Mesenchymal stem cell (in vitro differentiated cells and primary cell): ENCODE results near the gene CA10.

ENCODE experiments used
- DNase-seq: peaks from one replicate; pipeline ENCODE4 v3.0.0-alpha.2; 2013
- H2AFZ ChIP-seq: one replicate; pipeline ENCODE4 v1.6.1; 2013; ENCODE audit warnings: low read depth, mild to moderate bottlenecking, control low read depth, inconsistent platforms, low read length, moderate library complexity
- H2AK5ac ChIP-seq: 2 replicates; pipeline ENCODE4 v1.6.1; 2013; ENCODE audit warnings: low read length, moderate library complexity, mild to moderate bottlenecking, inconsistent platforms; ENCODE audit not compliant: severe bottlenecking
- H2BK120ac ChIP-seq: one replicate; pipeline ENCODE4 v1.6.1; 2013; ENCODE audit warnings: low read depth, mild to moderate bottlenecking, inconsistent platforms, low read length, moderate library complexity
- H2BK12ac ChIP-seq, 2 experiments: one replicate each; pipeline ENCODE4 v1.6.1; 2013; ENCODE audit warnings: inconsistent platforms in 2 of 2, low read length in 2 of 2, mild to moderate bottlenecking in 2 of 2, moderate library complexity in 2 of 2, control low read depth in 1 of 2
- H2BK15ac ChIP-seq: one replicate; pipeline ENCODE4 v1.6.1; 2013; ENCODE audit warnings: mild to moderate bottlenecking, low read depth, inconsistent platforms; ENCODE audit not compliant: poor library complexity, severe bottlenecking
- H2BK5ac ChIP-seq: 2 replicates; pipeline ENCODE4 v1.6.1; 2013; ENCODE audit warnings: low read depth, mild to moderate bottlenecking, low read length, control low read depth, inconsistent platforms; ENCODE audit not compliant: poor library complexity, severe bottlenecking
- H3K14ac ChIP-seq, 2 experiments: one replicate each; pipeline ENCODE4 v1.6.1; 2013; ENCODE audit warnings: inconsistent platforms in 2 of 2, low read length in 2 of 2, control low read depth in 1 of 2, mild to moderate bottlenecking in 1 of 2, moderate library complexity in 1 of 2
- H3K18ac ChIP-seq, 2 experiments: one replicate each; pipeline ENCODE4 v1.6.1; 2013; ENCODE audit warnings: inconsistent platforms in 2 of 2, low read length in 2 of 2, control low read depth in 1 of 2, low read depth in 1 of 2, mild to moderate bottlenecking in 1 of 2
- H3K23ac ChIP-seq, 2 experiments: one replicate each; pipeline ENCODE4 v1.6.1; 2013; ENCODE audit warnings: inconsistent platforms in 2 of 2, low read length in 2 of 2, mild to moderate bottlenecking in 2 of 2, moderate library complexity in 2 of 2, control low read depth in 1 of 2
- H3K27ac ChIP-seq: 2 replicates; pipeline ENCODE4 v1.5.1; 2013; ENCODE audit warnings: mild to moderate bottlenecking, moderate library complexity, low read length, control low read depth, inconsistent platforms; ENCODE audit not compliant: poor library complexity, severe bottlenecking
- H3K27me3 ChIP-seq, 2 experiments: 2 replicates each; pipeline versions ENCODE4 v1.6.1 to v1.7.0; 2013; ENCODE audit warnings: low read length in 2 of 2, mild to moderate bottlenecking in 2 of 2, moderate library complexity in 2 of 2, control low read depth in 1 of 2, inconsistent platforms in 1 of 2; ENCODE audit not compliant: control insufficient read depth in 1 of 2, insufficient read depth in 1 of 2
- H3K36me3 ChIP-seq, 2 experiments: 2 replicates each; pipeline versions ENCODE4 v1.6.1 to v1.7.0; 2013; ENCODE audit warnings: low read length in 2 of 2, control low read depth in 1 of 2, inconsistent platforms in 1 of 2, low read depth in 1 of 2, mild to moderate bottlenecking in 1 of 2; ENCODE audit not compliant: insufficient read depth in 2 of 2, control insufficient read depth in 1 of 2
- H3K4ac ChIP-seq, 2 experiments: one replicate each; pipeline ENCODE4 v1.6.1; 2013; ENCODE audit warnings: inconsistent platforms in 2 of 2, low read length in 2 of 2, mild to moderate bottlenecking in 2 of 2, moderate library complexity in 2 of 2, control low read depth in 1 of 2, low read depth in 1 of 2
- H3K4me1 ChIP-seq: 2 replicates; pipeline ENCODE4 v1.6.1; 2013; ENCODE audit warnings: low read depth, low read length, control low read depth; ENCODE audit not compliant: control insufficient read depth, insufficient read depth
- H3K4me2 ChIP-seq: 2 replicates; pipeline ENCODE4 v1.6.1; 2013; ENCODE audit warnings: low read length, mild to moderate bottlenecking, inconsistent platforms; ENCODE audit not compliant: poor library complexity, severe bottlenecking
- H3K4me3 ChIP-seq, 2 experiments: 2 replicates each; pipeline versions ENCODE4 v1.5.1 to v1.7.0; 2013; ENCODE audit warnings: low read length in 2 of 2, mild to moderate bottlenecking in 2 of 2, control low read depth in 1 of 2, low read depth in 1 of 2; ENCODE audit not compliant: insufficient read depth in 1 of 2
- H3K79me1 ChIP-seq: replicated peaks from 2 replicates; pipeline ENCODE4 v1.6.1; 2013; ENCODE audit warnings: mild to moderate bottlenecking, control low read depth, low read length, inconsistent platforms; ENCODE audit not compliant: poor library complexity, severe bottlenecking
- H3K9ac ChIP-seq: 2 replicates; pipeline ENCODE4 v1.7.0; 2013; ENCODE audit warnings: mild to moderate bottlenecking, low read length, moderate library complexity
- H3K9me3 ChIP-seq: 2 replicates; pipeline ENCODE4 v1.7.0; 2013; ENCODE audit warnings: mild to moderate bottlenecking, low read length; ENCODE audit not compliant: control insufficient read depth
- H4K8ac ChIP-seq: one replicate; pipeline ENCODE4 v1.6.1; 2013; ENCODE audit warnings: inconsistent platforms, mild to moderate bottlenecking, low read length, moderate library complexity
- H4K91ac ChIP-seq: one replicate; pipeline ENCODE4 v1.6.1; 2013; ENCODE audit warnings: mild to moderate bottlenecking, low read length, inconsistent platforms
- WGBS: methylation state at CpG from one replicate; pipeline ENCODE4 v1.1.7; 2013; ENCODE audit warnings: mixed read lengths; 5-methylcytosine and 5-hydroxymethylcytosine counted together

CA10 gene

GRCh38 chr17:52128721-52129120 lies 29.8 kb downstream of the CA10 start:
- no peak overlapping the region for H2BK120ac ChIP-seq
- H3K14ac ChIP-seq: no peak overlapping the region
- no peaks in the 10 kb centered on the region for H3K36me3 ChIP-seq
- no peaks in the 10 kb centered on the region for H3K4me1 ChIP-seq
- H3K4me3 ChIP-seq: no peak overlapping the region
- H3K9me3 ChIP-seq: no peaks in the 10 kb centered on the region
- no peak overlapping the region for H3K9ac ChIP-seq
- no peak overlapping the region for H2BK12ac ChIP-seq
- H3K27ac ChIP-seq: no peak overlapping the region
- no peak overlapping the region for H3K18ac ChIP-seq
- H3K4ac ChIP-seq: no peak overlapping the region
- WGBS: 68% methylated on average over 2 of the region's 2 CpGs
- H3K4me2 ChIP-seq: no peak overlapping the region
- no peak overlapping the region for H2BK15ac ChIP-seq
- DNase-seq: no peak
- no peaks in the 10 kb centered on the region for H3K79me1 ChIP-seq
- no peak overlapping the region for H4K91ac ChIP-seq
- no peak overlapping the region for H2AFZ ChIP-seq
- no peaks in the 10 kb centered on the region for H3K27me3 ChIP-seq
- H2AK5ac ChIP-seq: no peak overlapping the region
- H3K23ac ChIP-seq: no peak overlapping the region
- no peak overlapping the region for H2BK5ac ChIP-seq
- no peak overlapping the region for H4K8ac ChIP-seq

GRCh38 chr17:52124993-52125392 lies 33.5 kb downstream of the CA10 start:
- Histone ChIP-seq H2AFZ (no peak overlapping the region), H3K79me1 (no peaks in the 10 kb centered on the region), H3K27me3 (no peaks in the 10 kb centered on the region), H2BK120ac (no peak overlapping the region), H4K8ac (no peak overlapping the region), H4K91ac (no peak overlapping the region), H2BK5ac (no peak overlapping the region), H3K14ac (no peak overlapping the region), H3K36me3 (no peaks in the 10 kb centered on the region), H2AK5ac (no peak overlapping the region), H3K4me1 (no peaks in the 10 kb centered on the region), H2BK15ac (no peak overlapping the region), H2BK12ac (no peak overlapping the region), H3K4ac (no peak overlapping the region), H3K18ac (no peak overlapping the region), H3K27ac (no peak overlapping the region), H3K4me2 (no peak overlapping the region), H3K9me3 (peaks cover 6% of the 10 kb centered on the region), H3K9ac (no peak overlapping the region), H3K4me3 (no peak overlapping the region), H3K23ac (no peak overlapping the region)
- WGBS: 89% methylated on average over 7 of the region's 7 CpGs
- no peak for DNase-seq

GRCh38 chr17:52124561-52124960 lies 34.0 kb downstream of the CA10 start:
- H3K4me1 ChIP-seq: no peaks in the 10 kb centered on the region
- no peak for DNase-seq
- no peak overlapping the region for H3K14ac ChIP-seq
- no peak overlapping the region for H3K9ac ChIP-seq
- H3K23ac ChIP-seq: no peak overlapping the region
- no peak overlapping the region for H4K91ac ChIP-seq
- H2BK15ac ChIP-seq: no peak overlapping the region
- no peak overlapping the region for H2BK5ac ChIP-seq
- no peaks in the 10 kb centered on the region for H3K27me3 ChIP-seq
- H2AK5ac ChIP-seq: no peak overlapping the region
- H2AFZ ChIP-seq: no peak overlapping the region
- H3K27ac ChIP-seq: no peak overlapping the region
- H4K8ac ChIP-seq: no peak overlapping the region
- H2BK12ac ChIP-seq: no peak overlapping the region
- peaks cover 6% of the 10 kb centered on the region for H3K9me3 ChIP-seq
- no peaks in the 10 kb centered on the region for H3K79me1 ChIP-seq
- H3K4me2 ChIP-seq: no peak overlapping the region
- no peak overlapping the region for H2BK120ac ChIP-seq
- H3K4me3 ChIP-seq: no peak overlapping the region
- no peak overlapping the region for H3K18ac ChIP-seq
- H3K36me3 ChIP-seq: no peaks in the 10 kb centered on the region
- H3K4ac ChIP-seq: no peak overlapping the region

- no peak overlapping the region for H3K4me2 ChIP-seq
- no peak overlapping the region for H2AK5ac ChIP-seq
- H3K9me3 ChIP-seq: peaks cover 11% of the 10 kb centered on the region
- no peaks in the 10 kb centered on the region for H3K27me3 ChIP-seq
- no peak overlapping the region for H4K8ac ChIP-seq
- H2BK15ac ChIP-seq: no peak overlapping the region
- no peaks in the 10 kb centered on the region for H3K36me3 ChIP-seq
- H3K4me1 ChIP-seq: no peaks in the 10 kb centered on the region
- no peak overlapping the region for H2BK12ac ChIP-seq
- 67% methylated on average over 2 of the region's 2 CpGs for WGBS
- H3K79me1 ChIP-seq: no peaks in the 10 kb centered on the region
- no peak overlapping the region for H4K91ac ChIP-seq
- no peak overlapping the region for H2BK5ac ChIP-seq
- no peak overlapping the region for H3K4me3 ChIP-seq
- H3K23ac ChIP-seq: no peak overlapping the region
- no peak overlapping the region for H3K9ac ChIP-seq
- H2AFZ ChIP-seq: no peak overlapping the region
- no peak overlapping the region for H3K18ac ChIP-seq
- no peak overlapping the region for H3K27ac ChIP-seq
- DNase-seq: no peak
- no peak overlapping the region for H3K4ac ChIP-seq
- no peak overlapping the region for H2BK120ac ChIP-seq
- H3K14ac ChIP-seq: no peak overlapping the region
Observed at GRCh38 chr17:52120465-52120864, 38.0 kb downstream of the CA10 start.
